ENCODE data around the gene PPP2R3A. TPM values are rescaled to one million over a fixed set of nuclear protein-coding genes. Genes with fewer than 3 reads are reported as not detected.

The PPP2R3A gene
- total and polyA plus RNA-seq, 2 donors (not counting 1 experiment from before 2014, with no cell fraction given) = 17.5 to 18.3 TPM

DNA sequence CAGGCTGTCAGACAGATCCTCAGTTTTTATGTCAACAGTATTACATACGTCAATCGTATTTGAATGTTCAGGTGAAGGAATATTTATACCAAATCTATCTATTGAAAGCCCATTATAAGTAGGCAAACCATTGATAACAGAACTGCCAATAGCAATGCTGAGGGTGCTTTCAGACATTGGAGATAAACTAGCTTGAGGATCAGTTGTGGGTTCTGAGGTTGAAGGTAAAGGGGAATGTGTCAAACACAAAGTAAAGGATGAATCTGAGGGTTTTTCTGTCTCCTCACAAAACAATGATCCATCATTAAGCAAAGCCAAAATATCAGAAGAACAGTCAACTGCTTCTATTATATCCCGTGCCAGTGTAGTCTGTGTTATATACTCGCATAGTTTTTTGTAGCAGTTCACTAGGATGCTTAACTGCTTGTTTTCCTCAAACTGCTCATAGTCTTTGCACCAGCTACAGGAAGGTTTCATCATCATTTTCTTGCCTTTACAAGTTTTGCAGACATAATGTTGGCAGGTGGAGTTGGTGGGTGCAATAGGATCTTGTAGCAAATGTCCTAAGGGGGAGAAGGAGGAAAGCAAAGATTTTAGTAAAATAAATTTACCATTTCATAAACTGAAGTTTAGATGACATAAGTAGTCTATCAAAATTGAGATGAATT, 186.8 kb downstream of the PPP2R3A start:
- H2AFZ ChIP-seq (ENCODE audit: low read length) = no peak overlapping the region
- H3K9ac ChIP-seq (ENCODE audit: insufficient read depth, low read length) = no peak overlapping the region
- H3K9me3 ChIP-seq (ENCODE audit: control insufficient read depth, insufficient read depth, low read depth, low read length) = no peaks in the 10 kb centered on the region
- H3K4me1 ChIP-seq (ENCODE audit: control insufficient read depth, extremely low read depth, insufficient read depth, low read length) = peaks cover 2% of the 10 kb centered on the region
- H4K20me1 ChIP-seq (ENCODE audit: control insufficient read depth, extremely low read depth, insufficient read depth, low read length) = no peaks in the 10 kb centered on the region
- no peak overlapping the region for H3K4me2 ChIP-seq (ENCODE audit: extremely low read depth, insufficient read depth, low read length)
- TF ChIP-seq EZH2 (IDR thresholded peaks at IDR 0.05; ENCODE audit: low read length, missing control alignments) = no peak
- TF ChIP-seq, protein P1, sequence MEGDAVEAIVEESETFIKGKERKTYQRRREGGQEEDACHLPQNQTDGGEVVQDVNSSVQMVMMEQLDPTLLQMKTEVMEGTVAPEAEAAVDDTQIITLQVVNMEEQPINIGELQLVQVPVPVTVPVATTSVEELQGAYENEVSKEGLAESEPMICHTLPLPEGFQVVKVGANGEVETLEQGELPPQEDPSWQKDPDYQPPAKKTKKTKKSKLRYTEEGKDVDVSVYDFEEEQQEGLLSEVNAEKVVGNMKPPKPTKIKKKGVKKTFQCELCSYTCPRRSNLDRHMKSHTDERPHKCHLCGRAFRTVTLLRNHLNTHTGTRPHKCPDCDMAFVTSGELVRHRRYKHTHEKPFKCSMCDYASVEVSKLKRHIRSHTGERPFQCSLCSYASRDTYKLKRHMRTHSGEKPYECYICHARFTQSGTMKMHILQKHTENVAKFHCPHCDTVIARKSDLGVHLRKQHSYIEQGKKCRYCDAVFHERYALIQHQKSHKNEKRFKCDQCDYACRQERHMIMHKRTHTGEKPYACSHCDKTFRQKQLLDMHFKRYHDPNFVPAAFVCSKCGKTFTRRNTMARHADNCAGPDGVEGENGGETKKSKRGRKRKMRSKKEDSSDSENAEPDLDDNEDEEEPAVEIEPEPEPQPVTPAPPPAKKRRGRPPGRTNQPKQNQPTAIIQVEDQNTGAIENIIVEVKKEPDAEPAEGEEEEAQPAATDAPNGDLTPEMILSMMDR (conservative IDR thresholded peaks at IDR 0.05 in 1 of 2, IDR thresholded peaks at IDR 0.05 in 1 of 2; ENCODE audit: low read depth in 1 of 2, low read length in 2 of 2) = no peak
- no peak overlapping the region for H3K4me3 ChIP-seq (replicated peaks in 1 of 4; ENCODE audit: control extremely low read depth in 1 of 4, insufficient read depth in 1 of 4, low read depth in 3 of 4, low read length in 4 of 4)
- peaks cover 79% of the 10 kb centered on the region for H3K79me2 ChIP-seq (ENCODE audit: control insufficient read depth, insufficient read depth, low read length)
- DNase-seq (ENCODE audit: low read depth in 2 of 2) = peak in 1 of 2 donors; percentile 28
- H3K27ac ChIP-seq (ENCODE audit: insufficient read depth, low read length) = no peak overlapping the region
- no peaks in the 10 kb centered on the region for H3K36me3 ChIP-seq (ENCODE audit: control insufficient read depth, insufficient read depth, low read length)
- no peaks in the 10 kb centered on the region for H3K27me3 ChIP-seq (ENCODE audit: control insufficient read depth, insufficient read depth, low read length)

DNA sequence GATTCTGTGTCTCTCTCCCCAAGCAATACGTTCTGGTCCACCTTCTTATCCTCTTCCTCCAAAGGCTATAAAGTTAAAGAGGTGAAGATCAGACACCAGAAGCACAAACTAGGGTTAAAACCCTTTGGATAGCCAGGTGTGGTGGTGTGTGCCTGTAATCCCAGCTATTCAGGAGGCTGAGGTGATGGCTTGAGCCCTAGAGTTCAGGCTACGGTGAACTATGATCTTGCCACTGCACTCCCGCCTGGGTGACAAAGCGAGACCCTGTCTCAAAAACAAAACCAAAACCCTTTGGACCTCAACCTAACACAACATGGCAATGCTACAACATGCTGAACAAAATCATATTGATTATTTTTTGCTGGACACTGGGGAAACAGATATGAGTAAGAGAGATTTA, 187.4 kb downstream of the PPP2R3A start:
- H3K27me3 ChIP-seq (ENCODE audit: control insufficient read depth, insufficient read depth, low read length) = no peaks in the 10 kb centered on the region
- TF ChIP-seq EZH2 (IDR thresholded peaks at IDR 0.05; ENCODE audit: low read length, missing control alignments) = no peak
- TF ChIP-seq, protein P1 (conservative IDR thresholded peaks at IDR 0.05 in 1 of 2, IDR thresholded peaks at IDR 0.05 in 1 of 2; ENCODE audit: low read depth in 1 of 2, low read length in 2 of 2) = no peak
- no peak overlapping the region for H3K9ac ChIP-seq (ENCODE audit: insufficient read depth, low read length)
- H3K4me3 ChIP-seq (replicated peaks in 1 of 4; ENCODE audit: control extremely low read depth in 1 of 4, insufficient read depth in 1 of 4, low read depth in 3 of 4, low read length in 4 of 4) = no peak overlapping the region
- no peak overlapping the region for H3K4me2 ChIP-seq (ENCODE audit: extremely low read depth, insufficient read depth, low read length)
- peaks cover 2% of the 10 kb centered on the region for H3K4me1 ChIP-seq (ENCODE audit: control insufficient read depth, extremely low read depth, insufficient read depth, low read length)
- no peak overlapping the region for H2AFZ ChIP-seq (ENCODE audit: low read length)
- H4K20me1 ChIP-seq (ENCODE audit: control insufficient read depth, extremely low read depth, insufficient read depth, low read length) = no peaks in the 10 kb centered on the region
- H3K27ac ChIP-seq (ENCODE audit: insufficient read depth, low read length) = no peak overlapping the region
- H3K36me3 ChIP-seq (ENCODE audit: control insufficient read depth, insufficient read depth, low read length) = no peaks in the 10 kb centered on the region
- no peaks in the 10 kb centered on the region for H3K9me3 ChIP-seq (ENCODE audit: control insufficient read depth, insufficient read depth, low read depth, low read length)
- no peak for DNase-seq (ENCODE audit: low read depth in 2 of 2)
- peaks cover 82% of the 10 kb centered on the region for H3K79me2 ChIP-seq (ENCODE audit: control insufficient read depth, insufficient read depth, low read length)

DNA sequence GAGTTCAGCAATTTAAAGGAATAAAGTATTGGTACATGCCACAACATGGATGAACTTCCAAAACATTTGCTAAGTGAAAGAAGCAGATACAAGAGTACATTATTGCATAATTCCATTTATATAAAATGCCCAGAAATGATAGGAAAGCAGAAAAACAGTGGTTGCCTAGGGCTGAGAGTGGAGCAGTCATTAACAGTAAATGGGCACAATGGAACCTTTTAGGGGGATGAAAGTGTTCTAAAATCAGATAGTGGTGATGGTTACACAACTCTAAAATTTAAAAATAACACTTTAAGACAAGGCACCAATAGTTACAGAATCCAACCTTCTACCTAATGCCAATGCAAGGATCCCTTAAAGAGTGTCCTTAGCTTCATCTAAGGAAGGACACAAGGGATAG, 196.0 kb downstream of the PPP2R3A start:
- Histone ChIP-seq H3K36me3 (ENCODE audit: control insufficient read depth, insufficient read depth, low read length) (no peaks in the 10 kb centered on the region), H3K4me3 (replicated peaks in 1 of 4; ENCODE audit: control extremely low read depth in 1 of 4, insufficient read depth in 1 of 4, low read depth in 3 of 4, low read length in 4 of 4) (no peak overlapping the region), H3K4me1 (ENCODE audit: control insufficient read depth, extremely low read depth, insufficient read depth, low read length) (no peaks in the 10 kb centered on the region), H3K9me3 (ENCODE audit: control insufficient read depth, insufficient read depth, low read depth, low read length) (no peaks in the 10 kb centered on the region), H3K27ac (ENCODE audit: insufficient read depth, low read length) (no peak overlapping the region), H3K27me3 (ENCODE audit: control insufficient read depth, insufficient read depth, low read length) (no peaks in the 10 kb centered on the region), H3K9ac (ENCODE audit: insufficient read depth, low read length) (no peak overlapping the region), H4K20me1 (ENCODE audit: control insufficient read depth, extremely low read depth, insufficient read depth, low read length) (no peaks in the 10 kb centered on the region), H3K79me2 (ENCODE audit: control insufficient read depth, insufficient read depth, low read length) (peaks cover 94% of the 10 kb centered on the region), H2AFZ (ENCODE audit: low read length) (no peak overlapping the region), H3K4me2 (ENCODE audit: extremely low read depth, insufficient read depth, low read length) (no peak overlapping the region)
- DNase-seq (ENCODE audit: low read depth in 2 of 2) = no peak
- TF ChIP-seq, protein P1 (conservative IDR thresholded peaks at IDR 0.05 in 1 of 2, IDR thresholded peaks at IDR 0.05 in 1 of 2; ENCODE audit: low read depth in 1 of 2, low read length in 2 of 2) = no peak
- no peak for TF ChIP-seq EZH2 (IDR thresholded peaks at IDR 0.05; ENCODE audit: low read length, missing control alignments)

Data from fibroblast of lung (primary cell).